DND-41 (cell line): ENCODE measurements around the gene ALG12.
A peak's percentile ranks its signal among the peaks of the same experiment; 100 is the strongest.
"Not testable (repeated sequence)": the region's sequence is repeated elsewhere in the genome, so short reads cannot be mapped to it uniquely, and the experiment has no call there.

Experiments
- ATAC-seq: fragments of 200-7000 bp; cut with Tn5 transposase; 3 replicates; pipeline ENCODE4 v1.9.1; 2021; ENCODE audit warnings: low read depth; ENCODE audit not compliant: insufficient read depth
- DNase-seq: peaks from one replicate; pipeline ENCODE4 v3.0.0-alpha.2; 2020
- H2AFZ ChIP-seq: 2 replicates; pipeline ENCODE4 v1.6.0; 2012; ENCODE audit warnings: low read depth, low read length
- H3K27ac ChIP-seq: 2 replicates; pipeline ENCODE4 v1.5.1; 2012; ENCODE audit warnings: low read length, inconsistent platforms
- H3K27me3 ChIP-seq: fragments of 200-600 bp; sonication (generic); 2 replicates; pipeline ENCODE4 v1.6.0; 2012; ENCODE audit warnings: low read length, mild to moderate bottlenecking, inconsistent platforms; ENCODE audit not compliant: insufficient read depth, poor library complexity
- H3K36me3 ChIP-seq: 2 replicates; pipeline ENCODE4 v1.5.1; 2012; ENCODE audit warnings: low read length, inconsistent platforms; ENCODE audit not compliant: insufficient read depth
- H3K4me1 ChIP-seq: 2 replicates; pipeline ENCODE4 v1.5.1; 2012; ENCODE audit warnings: mild to moderate bottlenecking, low read length; ENCODE audit not compliant: insufficient read depth
- H3K4me2 ChIP-seq: 2 replicates; pipeline ENCODE4 v1.6.0; 2012; ENCODE audit warnings: mild to moderate bottlenecking, moderate library complexity, low read length, inconsistent platforms; ENCODE audit not compliant: insufficient read depth
- H3K4me3 ChIP-seq, 2 experiments: fragments of 200-600 bp in 1 of 2; shearing (Covaris generic) in 1 of 2; 2 replicates each; pipeline ENCODE4 v1.5.1; 2012 to 2016; ENCODE audit warnings: inconsistent platforms in 2 of 2, low read length in 2 of 2, mild to moderate bottlenecking in 2 of 2, low read depth in 1 of 2, moderate library complexity in 1 of 2
- H3K79me2 ChIP-seq: 2 replicates; pipeline ENCODE4 v1.6.0; 2012; ENCODE audit warnings: low read length, inconsistent platforms; ENCODE audit not compliant: insufficient read depth
- H3K9ac ChIP-seq: 2 replicates; pipeline ENCODE4 v1.6.0; 2012; ENCODE audit warnings: low read depth, mild to moderate bottlenecking, inconsistent platforms, low read length, moderate library complexity
- H3K9me3 ChIP-seq: 2 replicates; pipeline ENCODE4 v1.5.1; 2012; ENCODE audit warnings: low read length, moderate library complexity, mild to moderate bottlenecking, inconsistent platforms; ENCODE audit not compliant: insufficient read depth, severe bottlenecking
- H4K20me1 ChIP-seq: 2 replicates; pipeline ENCODE4 v1.6.0; 2012; ENCODE audit warnings: low read length; ENCODE audit not compliant: insufficient read depth
- EZH2 ChIP-seq: IDR thresholded peaks from 3 replicates; pipeline ENCODE4 v1.6.1; 2012; ENCODE audit warnings: borderline replicate concordance, low read depth, mild to moderate bottlenecking, moderate library complexity, low read length, inconsistent platforms; ENCODE audit not compliant: severe bottlenecking
- TF ChIP-seq, protein P1 (sequence below): IDR thresholded peaks from 2 replicates; pipeline ENCODE4 v1.5.1; 2012; ENCODE audit warnings: borderline replicate concordance, low read length, moderate library complexity, mild to moderate bottlenecking; ENCODE audit not compliant: poor library complexity, severe bottlenecking; ENCODE audit errors: extremely low read depth

The ALG12 gene

DNA sequence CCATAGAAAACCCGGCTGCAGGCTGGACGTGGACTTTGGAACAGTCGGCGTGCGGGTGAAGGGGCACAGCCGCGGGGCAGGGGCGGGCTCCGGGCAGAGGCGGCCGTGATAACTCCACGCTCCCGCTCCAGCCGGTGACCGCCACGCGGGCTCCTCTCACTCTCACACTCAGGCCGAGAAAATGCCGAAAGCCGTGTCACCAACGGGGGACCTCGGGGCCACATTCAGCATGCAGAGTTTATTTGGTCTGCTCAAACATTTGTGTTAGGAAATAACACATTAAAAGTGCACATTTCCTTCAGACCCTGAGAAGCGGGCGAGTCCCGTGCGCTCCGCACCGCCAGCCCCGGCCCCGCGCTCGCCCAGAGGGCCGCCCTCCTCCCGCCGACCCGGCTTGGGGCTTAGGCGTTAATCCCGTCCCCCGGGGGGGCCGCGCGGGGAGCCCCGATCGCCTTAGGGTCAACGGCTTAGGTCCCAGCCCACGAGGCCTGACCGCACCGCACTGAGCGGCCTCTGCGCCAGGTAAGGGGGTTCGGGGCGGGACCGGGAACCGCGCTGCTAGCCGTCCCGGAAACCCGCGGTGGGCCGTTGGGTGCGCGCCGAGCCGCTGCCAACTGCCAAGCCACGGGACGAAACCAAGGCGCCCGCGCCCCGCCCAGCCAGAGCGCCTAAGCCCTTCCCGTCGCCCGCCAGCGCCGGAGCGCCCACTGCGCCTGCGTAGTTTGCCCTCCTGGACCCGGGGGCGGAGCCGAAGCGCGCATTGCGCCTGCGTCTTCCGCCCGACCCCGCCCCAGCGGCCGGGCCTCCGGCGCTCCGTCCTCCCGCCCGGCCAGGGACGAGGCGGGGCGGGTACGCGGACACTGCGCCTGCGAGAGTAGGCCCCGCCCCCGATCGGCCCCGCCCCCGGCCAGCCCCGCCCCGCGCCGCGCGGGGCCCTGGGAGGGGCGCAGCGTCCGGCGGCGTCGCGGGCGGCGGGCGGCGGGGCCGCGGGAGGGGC, 65.0 kb downstream of the ALG12 start, which contains the start of gene ZBED4:
TSS of gene ZBED4 (plus strand) at position 947 of the 997 bp plus-strand sequence. CDS start 29,819 bp downstream, outside the sequence.
- Histone ChIP-seq H2AFZ (peak within 1 kb of the TSS; percentile 78), H3K27me3 (no peaks in the 10 kb centered on the region), H3K4me2 (peak within 1 kb of the TSS; percentile 79)

DNA sequence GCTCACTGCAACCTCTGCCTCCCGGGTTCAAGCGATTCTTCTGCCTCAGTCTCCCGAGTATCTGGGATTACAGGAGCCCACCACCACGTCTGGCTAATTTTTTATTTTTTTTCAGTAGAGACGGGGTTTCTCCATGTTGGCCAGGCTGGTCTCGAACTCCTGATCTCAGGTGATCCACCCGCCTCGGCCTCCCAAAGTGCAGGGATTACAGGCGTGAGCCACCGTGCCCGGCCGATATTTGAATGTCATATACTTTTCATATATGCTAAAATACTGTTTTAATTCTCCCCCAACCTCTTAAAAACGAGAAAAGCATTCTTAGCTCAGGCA, 65.7 kb downstream of the ALG12 start:
- peak overlapping the region in 1 of 2 experiments; percentile 61; a peak in 2 of 4 replicates for H3K4me3 ChIP-seq
- H3K79me2 ChIP-seq = peaks cover 34% of the 10 kb centered on the region
- H3K27me3 ChIP-seq, ATAC-seq, H3K9me3 ChIP-seq, DNase-seq: not testable (repeated sequence)
- H3K36me3 ChIP-seq = peaks cover 17% of the 10 kb centered on the region; the same call in 1 of the 2 replicates
- peak overlapping the region; percentile 96 for H3K27ac ChIP-seq
- H3K4me2 ChIP-seq = peak overlapping the region; percentile 79
- peaks cover 33% of the 10 kb centered on the region for H3K4me1 ChIP-seq
- H4K20me1 ChIP-seq = peaks cover 31% of the 10 kb centered on the region
- peak overlapping the region; percentile 78; the same call in 1 of the 2 replicates for H2AFZ ChIP-seq
- peak overlapping the region; percentile 96 for H3K9ac ChIP-seq

More for the DNA sequence above, 65.0 kb downstream of the ALG12 start, which contains the start of gene ZBED4:
- H3K4me3 ChIP-seq = peak within 1 kb of the TSS; percentile 43 to 87
- ATAC-seq (peak; percentile 89), DNase-seq (peak; percentile 98)
- peak within 1 kb of the TSS; percentile 96 for H3K9ac ChIP-seq
- H3K36me3 ChIP-seq = peaks cover 19% of the 10 kb centered on the region
- peaks cover 37% of the 10 kb centered on the region for H4K20me1 ChIP-seq
- H3K79me2 ChIP-seq = peaks cover 41% of the 10 kb centered on the region
- H3K4me1 ChIP-seq = peaks cover 33% of the 10 kb centered on the region
- H3K9me3 ChIP-seq = no peaks in the 10 kb centered on the region
- peak within 1 kb of the TSS; percentile 96 for H3K27ac ChIP-seq
- TF ChIP-seq, protein P1, sequence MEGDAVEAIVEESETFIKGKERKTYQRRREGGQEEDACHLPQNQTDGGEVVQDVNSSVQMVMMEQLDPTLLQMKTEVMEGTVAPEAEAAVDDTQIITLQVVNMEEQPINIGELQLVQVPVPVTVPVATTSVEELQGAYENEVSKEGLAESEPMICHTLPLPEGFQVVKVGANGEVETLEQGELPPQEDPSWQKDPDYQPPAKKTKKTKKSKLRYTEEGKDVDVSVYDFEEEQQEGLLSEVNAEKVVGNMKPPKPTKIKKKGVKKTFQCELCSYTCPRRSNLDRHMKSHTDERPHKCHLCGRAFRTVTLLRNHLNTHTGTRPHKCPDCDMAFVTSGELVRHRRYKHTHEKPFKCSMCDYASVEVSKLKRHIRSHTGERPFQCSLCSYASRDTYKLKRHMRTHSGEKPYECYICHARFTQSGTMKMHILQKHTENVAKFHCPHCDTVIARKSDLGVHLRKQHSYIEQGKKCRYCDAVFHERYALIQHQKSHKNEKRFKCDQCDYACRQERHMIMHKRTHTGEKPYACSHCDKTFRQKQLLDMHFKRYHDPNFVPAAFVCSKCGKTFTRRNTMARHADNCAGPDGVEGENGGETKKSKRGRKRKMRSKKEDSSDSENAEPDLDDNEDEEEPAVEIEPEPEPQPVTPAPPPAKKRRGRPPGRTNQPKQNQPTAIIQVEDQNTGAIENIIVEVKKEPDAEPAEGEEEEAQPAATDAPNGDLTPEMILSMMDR = no peak
- TF ChIP-seq EZH2 = no peak

DNA sequence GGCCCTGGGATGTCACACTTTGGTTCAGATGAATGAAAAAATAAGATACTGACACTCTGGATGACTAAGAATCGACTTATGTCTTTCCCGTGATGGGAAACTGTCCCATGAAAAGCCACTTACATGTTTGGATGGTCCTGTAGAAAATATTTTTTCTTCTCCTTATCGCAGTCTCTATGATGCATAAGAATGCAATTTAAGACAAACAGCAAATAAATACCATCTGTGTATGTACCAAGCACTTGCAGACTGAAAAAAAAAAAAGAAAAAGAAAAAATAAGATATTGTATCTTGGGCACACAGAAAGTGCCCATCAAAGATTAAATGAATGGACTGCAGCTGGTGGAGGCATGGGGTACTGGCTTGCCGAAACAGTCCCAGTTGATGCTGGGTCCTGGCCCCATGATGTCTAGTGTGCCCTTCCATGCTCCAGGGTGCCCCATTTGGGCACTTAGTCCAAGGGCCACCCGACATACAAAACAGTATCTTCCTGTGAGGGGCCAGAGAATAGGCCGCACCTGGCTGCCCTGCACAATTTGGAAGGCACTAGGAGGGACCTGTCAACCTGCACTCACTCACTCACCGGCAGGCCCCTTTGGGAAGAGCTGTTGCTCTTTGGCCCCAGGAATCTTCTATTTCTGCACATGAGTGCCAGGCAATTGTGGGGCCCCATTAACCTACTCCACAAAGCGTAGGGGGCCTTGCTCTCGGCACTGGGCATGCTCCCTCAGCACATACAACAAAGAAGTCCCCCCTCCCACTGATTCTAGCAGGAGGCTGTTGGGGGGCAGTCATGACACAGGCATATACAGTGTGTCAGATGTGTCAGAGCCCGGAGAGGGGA, 67.1 kb downstream of the ALG12 start:
- no peaks in the 10 kb centered on the region for H3K27me3 ChIP-seq
- no peak for TF ChIP-seq EZH2
- TF ChIP-seq, protein P1 = no peak

More for the DNA sequence above, 67.1 kb downstream of the ALG12 start:
- H3K9me3 ChIP-seq = no peaks in the 10 kb centered on the region
- DNase-seq (no peak), ATAC-seq (no peak)
- no peak overlapping the region for H3K4me3 ChIP-seq
- H3K36me3 ChIP-seq = peaks cover 7% of the 10 kb centered on the region; the same call in 1 of the 2 replicates
- H4K20me1 ChIP-seq = peaks cover 19% of the 10 kb centered on the region
- no peak overlapping the region for H3K4me2 ChIP-seq
- H2AFZ ChIP-seq = no peak overlapping the region
- no peak overlapping the region for H3K27ac ChIP-seq
- peaks cover 22% of the 10 kb centered on the region for H3K79me2 ChIP-seq
- H3K9ac ChIP-seq = no peak overlapping the region
- H3K4me1 ChIP-seq = peaks cover 25% of the 10 kb centered on the region
